ENCODE measurements around the gene NR1D2.
"Not testable (repeated sequence)": the region's sequence is repeated elsewhere in the genome, so short reads cannot be mapped to it uniquely, and the experiment has no call there.

Gene NR1D2

DNA sequence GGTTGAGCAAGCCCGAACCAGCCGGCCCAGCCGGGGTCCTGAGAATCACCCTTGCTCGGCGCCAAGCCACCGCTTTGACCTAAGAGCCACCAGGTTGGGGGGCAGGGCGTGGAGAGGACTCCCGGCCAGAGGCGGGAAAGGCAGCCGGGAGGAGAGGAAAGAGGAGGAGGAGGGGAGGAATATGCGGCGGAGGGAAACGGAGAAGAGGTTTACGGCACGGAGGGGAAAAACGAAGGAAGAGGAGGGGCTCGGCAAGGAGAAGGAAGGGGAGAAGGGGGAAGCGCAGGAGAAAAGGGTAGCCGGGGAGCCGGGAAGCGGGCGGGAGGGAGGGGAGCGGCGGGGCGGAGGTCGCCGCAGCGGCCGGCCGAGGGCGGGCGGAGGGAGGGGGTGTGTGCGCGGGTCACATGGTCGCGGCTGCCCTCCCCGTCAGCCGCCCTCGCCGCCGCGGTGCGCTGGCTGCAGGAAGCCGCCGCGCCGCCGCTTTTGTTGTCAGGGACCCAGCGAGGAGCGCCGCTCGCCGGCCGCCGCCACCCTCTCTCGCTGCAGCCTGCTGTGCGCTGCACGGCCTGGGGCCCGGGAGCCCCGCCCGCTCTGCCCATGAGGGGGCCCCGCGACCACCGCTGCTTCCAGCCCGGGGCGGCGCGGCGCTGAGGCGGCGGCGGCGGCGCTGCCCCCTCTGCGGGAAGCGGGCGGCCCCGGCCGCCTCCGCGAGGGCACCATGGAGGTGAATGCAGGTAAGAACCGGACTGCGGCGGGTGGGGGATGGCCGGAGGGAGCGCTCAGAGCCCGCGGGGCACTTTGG, at the start of gene NR1D2:
Gene NR1D2, plus strand, starts transcription at position 426 of the 802 bp plus-strand sequence. Its CDS starts 293 bp downstream, at position 719.
- TF ChIP-seq CTCF (IDR thresholded peaks at IDR 0.05; ENCODE audit: low read depth, low read length), result no peak
- DNase-seq (ENCODE audit: low read depth, low spot score), result peak; percentile 78
- in situ Hi-C loops (cut with HindIII; ENCODE audit: low sequenced_read_pairs), result no loop called here
- peak within 1 kb of the TSS; percentile 72 for H3K4me3 ChIP-seq (ENCODE audit: low read depth, low read length)

DNA sequence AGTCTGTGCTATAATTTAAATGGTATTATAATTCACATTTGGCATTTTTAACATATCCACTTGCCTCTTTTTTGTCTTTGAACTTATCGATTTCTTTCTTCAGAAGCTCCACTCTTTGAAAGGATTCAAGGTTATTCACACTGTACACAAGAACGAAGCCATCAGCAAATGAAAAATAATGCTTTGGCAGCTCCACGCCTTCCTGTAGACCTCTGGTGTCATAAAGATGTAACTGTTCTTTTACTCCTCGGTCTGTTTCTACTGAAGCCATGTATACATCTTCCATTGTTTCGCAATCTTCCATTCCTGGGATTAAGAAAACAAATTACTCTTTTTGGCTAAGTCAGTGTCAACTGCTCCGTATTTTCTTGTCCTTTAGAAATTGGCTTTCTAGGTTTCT, 44.3 kb upstream of the NR1D2 start:
- in situ Hi-C loops (cut with HindIII; ENCODE audit: low sequenced_read_pairs), result no loop called here
- no peak for DNase-seq (ENCODE audit: low read depth, low spot score)

DNA sequence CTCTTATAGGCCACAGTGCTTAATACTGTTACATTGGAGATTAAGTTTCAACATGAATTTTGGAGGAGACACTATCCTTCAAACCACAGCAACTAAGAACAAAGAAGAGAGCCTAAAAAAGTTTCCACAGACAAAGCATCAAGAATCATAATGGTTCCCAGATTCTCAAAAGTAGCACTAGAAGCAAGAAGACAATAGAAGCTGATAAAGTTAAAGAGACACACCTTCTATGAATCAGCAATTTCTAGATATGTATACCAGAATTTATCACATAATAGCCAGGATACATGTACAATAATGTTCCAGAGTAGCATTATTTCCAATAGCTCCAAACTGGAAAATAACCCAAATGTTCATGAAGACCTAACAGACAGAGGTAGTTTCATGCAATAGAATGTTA, 40.5 kb upstream of the NR1D2 start:
- in situ Hi-C loops (cut with HindIII; ENCODE audit: low sequenced_read_pairs), result no loop called here
- DNase-seq (ENCODE audit: low read depth, low spot score), result no peak
- no peak overlapping the region for H3K4me3 ChIP-seq (ENCODE audit: low read depth, low read length)
- no peak for TF ChIP-seq CTCF (IDR thresholded peaks at IDR 0.05; ENCODE audit: low read depth, low read length)

More for the DNA sequence above, 44.3 kb upstream of the NR1D2 start:
- no peak for TF ChIP-seq CTCF (IDR thresholded peaks at IDR 0.05; ENCODE audit: low read depth, low read length)
- no peak overlapping the region for H3K4me3 ChIP-seq (ENCODE audit: low read depth, low read length)

DNA sequence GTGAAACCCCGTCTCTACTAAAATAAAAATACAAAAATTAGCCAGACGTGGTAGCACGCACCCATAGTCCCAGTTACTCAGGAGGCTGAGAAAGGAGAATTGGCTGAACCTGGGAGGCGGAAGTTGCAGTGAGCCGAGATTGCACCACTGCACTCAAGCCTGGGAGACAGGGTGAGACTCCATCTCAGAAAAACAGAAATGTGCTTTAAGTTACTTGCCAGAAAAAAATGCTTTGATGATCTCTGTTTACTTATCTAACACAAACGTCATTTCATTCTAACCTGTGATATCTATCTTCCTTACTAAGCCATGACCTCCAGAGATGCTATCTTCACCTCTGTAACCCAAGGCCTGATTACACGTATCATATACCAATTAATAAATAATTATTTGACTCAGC, 35.7 kb upstream of the NR1D2 start:
- no peak for DNase-seq (ENCODE audit: low read depth, low spot score)
- no peak overlapping the region for H3K4me3 ChIP-seq (ENCODE audit: low read depth, low read length)
- TF ChIP-seq CTCF (IDR thresholded peaks at IDR 0.05; ENCODE audit: low read depth, low read length), result no peak
- in situ Hi-C loops (cut with HindIII; ENCODE audit: low sequenced_read_pairs), result no loop called here

- DNase-seq (ENCODE audit: low read depth, low spot score), result no peak
- H3K4me3 ChIP-seq (ENCODE audit: low read depth, low read length), result no peak overlapping the region
- in situ Hi-C loops (cut with HindIII; ENCODE audit: low sequenced_read_pairs), result no loop called here
- no peak for TF ChIP-seq CTCF (IDR thresholded peaks at IDR 0.05; ENCODE audit: low read depth, low read length)
Observed at GRCh38 chr3:23911397-23911796, 33.7 kb upstream of the NR1D2 start.

- H3K4me3 ChIP-seq (ENCODE audit: low read depth, low read length); in situ Hi-C loops (cut with HindIII; ENCODE audit: low sequenced_read_pairs); DNase-seq (ENCODE audit: low read depth, low spot score): not testable (repeated sequence)
Observed at GRCh38 chr3:23912335-23912734, 32.8 kb upstream of the NR1D2 start.

- DNase-seq (ENCODE audit: low read depth, low spot score), result no peak
- in situ Hi-C loops (cut with HindIII; ENCODE audit: low sequenced_read_pairs), result no loop called here
- TF ChIP-seq CTCF (IDR thresholded peaks at IDR 0.05; ENCODE audit: low read depth, low read length), result no peak
- H3K4me3 ChIP-seq (ENCODE audit: low read depth, low read length), result no peak overlapping the region
Observed at GRCh38 chr3:23913182-23913581, 31.9 kb upstream of the NR1D2 start.
